CD14-positive monocyte (primary cell): ENCODE data around the gene RPL10. TPM values are rescaled to one million over a fixed set of nuclear protein-coding genes. Genes with fewer than 3 reads are reported as not detected.

Source experiments
- DNase-seq, 3 donors: peaks; one replicate each; pipeline ENCODE4 v3.0.0-alpha.2; 2011 to 2022
- H2AFZ ChIP-seq: 2 replicates; pipeline ENCODE4 v1.6.0; 2012; ENCODE audit warnings: mild to moderate bottlenecking, low read depth, low read length, inconsistent platforms; ENCODE audit not compliant: insufficient read depth, poor library complexity, severe bottlenecking
- H3K27ac ChIP-seq, 2 donors: 1 replicate in 1 of 2; 2 replicates in 1 of 2; pipeline ENCODE4 v1.5.1; 2012 to 2013; ENCODE audit warnings: low read length in 2 of 2, control low read depth in 1 of 2, inconsistent platforms in 1 of 2, low read depth in 1 of 2, mild to moderate bottlenecking in 1 of 2
- H3K27me3 ChIP-seq, 2 donors: one replicate each; pipeline versions ENCODE4 v1.6.0 to v1.6.1; 2011 to 2013; ENCODE audit warnings: low read length in 2 of 2; ENCODE audit not compliant: control insufficient read depth in 2 of 2, insufficient read depth in 2 of 2
- H3K36me3 ChIP-seq, 2 donors: replicated peaks in 1 of 2; 1 replicate in 1 of 2; 2 replicates in 1 of 2; pipeline versions ENCODE4 v1.5.1 to v1.6.1; 2012 to 2013; ENCODE audit warnings: low read length in 2 of 2, control low read depth in 1 of 2, inconsistent platforms in 1 of 2, mild to moderate bottlenecking in 1 of 2; ENCODE audit not compliant: insufficient read depth in 2 of 2, control insufficient read depth in 1 of 2
- H3K4me1 ChIP-seq, 2 donors: 1 replicate in 1 of 2; 2 replicates in 1 of 2; pipeline versions ENCODE4 v1.5.1 to v1.6.1; 2012 to 2013; ENCODE audit warnings: low read length in 2 of 2, control low read depth in 1 of 2, inconsistent platforms in 1 of 2, mild to moderate bottlenecking in 1 of 2, moderate library complexity in 1 of 2; ENCODE audit not compliant: insufficient read depth in 2 of 2, control insufficient read depth in 1 of 2
- H3K4me2 ChIP-seq: replicated peaks from 2 replicates; pipeline ENCODE3; 2012; ENCODE audit warnings: low read length, moderate library complexity, mild to moderate bottlenecking; ENCODE audit not compliant: poor library complexity, severe bottlenecking; ENCODE audit errors: extremely low read depth
- H3K4me3 ChIP-seq, 3 experiments: fragments of 200-600 bp in 1 of 3; sonication (generic) in 1 of 3; replicated peaks in 1 of 3; 1 replicate in 2 of 3; 2 replicates in 1 of 3; pipeline ENCODE4 v1.5.1; 2011 to 2013; ENCODE audit warnings: low read length in 3 of 3, mild to moderate bottlenecking in 3 of 3, control low read depth in 2 of 3, low read depth in 2 of 3, inconsistent platforms in 1 of 3, moderate library complexity in 1 of 3
- H3K79me2 ChIP-seq: 2 replicates; pipeline ENCODE4 v1.6.0; 2012; ENCODE audit warnings: mild to moderate bottlenecking, control low read depth, inconsistent platforms, low read length, moderate library complexity; ENCODE audit not compliant: insufficient read depth
- H3K9ac ChIP-seq: 2 replicates; pipeline ENCODE4 v1.6.0; 2017; ENCODE audit warnings: low read length, mild to moderate bottlenecking; ENCODE audit not compliant: insufficient read depth, poor library complexity, severe bottlenecking
- H3K9me3 ChIP-seq, 2 donors: replicated peaks in 1 of 2; 1 replicate in 1 of 2; 2 replicates in 1 of 2; pipeline versions ENCODE4 v1.5.1 to v1.6.1; 2012 to 2013; ENCODE audit warnings: low read length in 2 of 2, control low read depth in 1 of 2; ENCODE audit not compliant: control insufficient read depth in 1 of 2, insufficient read depth in 1 of 2
- H4K20me1 ChIP-seq: 2 replicates; pipeline ENCODE4 v1.6.0; 2012; ENCODE audit warnings: mild to moderate bottlenecking, low read length, control low read depth, moderate library complexity; ENCODE audit not compliant: insufficient read depth
- H3K27ac Mint-ChIP-seq, 7 donors: one replicate each; pipeline ENCODE4 v1.8.0; 2020; ENCODE audit warnings: mild to moderate bottlenecking in 7 of 7, mixed read lengths in 7 of 7, moderate library complexity in 6 of 7, inconsistent platforms in 2 of 7
- H3K27me3 Mint-ChIP-seq, 3 donors: one replicate each; pipeline ENCODE4 v1.8.0; 2021 to 2022; ENCODE audit warnings: low read depth in 3 of 3, mild to moderate bottlenecking in 3 of 3, mixed read lengths in 3 of 3, moderate library complexity in 3 of 3, inconsistent platforms in 1 of 3
- H3K36me3 Mint-ChIP-seq, 2 donors: one replicate each; pipeline ENCODE4 v1.8.0; 2020; ENCODE audit warnings: mixed read lengths in 2 of 2, inconsistent platforms in 1 of 2, mild to moderate bottlenecking in 1 of 2
- H3K4me1 Mint-ChIP-seq: one replicate; pipeline ENCODE4 v1.8.0; 2020; ENCODE audit warnings: mild to moderate bottlenecking, mixed read lengths
- H3K4me3 Mint-ChIP-seq, 2 donors: one replicate each; pipeline ENCODE4 v1.8.0; 2020; ENCODE audit warnings: mild to moderate bottlenecking in 2 of 2, mixed read lengths in 2 of 2, moderate library complexity in 1 of 2
- H3K9me3 Mint-ChIP-seq, 7 donors: one replicate each; pipeline ENCODE4 v1.8.0; 2020 to 2022; ENCODE audit warnings: mixed read lengths in 7 of 7, mild to moderate bottlenecking in 6 of 7, moderate library complexity in 6 of 7, inconsistent platforms in 2 of 7
- CTCF ChIP-seq: fragments of 200-600 bp; IDR thresholded peaks from one replicate; pipeline ENCODE4 v1.8.0; 2022; ENCODE audit warnings: antibody characterized with exemption, mild to moderate bottlenecking
- WGBS: methylation state at CpG from one replicate; pipeline ENCODE4 v1.1.5; 2013; ENCODE audit warnings: missing lambda C conversion rate; ENCODE audit not compliant: insufficient coverage; 5-methylcytosine and 5-hydroxymethylcytosine counted together
- intact Hi-C, 2 donors: fragments of 100-400 bp; cut with micrococcal nuclease; formaldehyde crosslinking; loops; one replicate each; pipeline versions ENCODE4 v1.15.0 to v1.15.1; 2023
- polyA plus RNA-seq, 3 donors: library from polyadenylated mRNA; depleted of rRNA in 1 of 3; unstranded in 2 of 3; stranded (reverse) in 1 of 3; fragments of 300-500 nt in 2 of 3; fragments of >200 nt in 1 of 3; fragmentation: Illumina TruSeq in 2 of 3; gene quantifications; 1 replicate in 2 of 3; 2 replicates in 1 of 3; pipeline ENCODE4 v1.2.3, GENCODE V29; 2012 to 2021

RPL10 gene
- polyA plus RNA-seq, 3 donors, result 1,536 to 5,639 (median 1,724) TPM

- peaks cover 54 to 68% of the 10 kb centered on the region in 2 donors for H3K36me3 Mint-ChIP-seq
- Histone ChIP-seq H3K36me3 (peaks cover 49 to 53% of the 10 kb centered on the region in 2 donors), H3K9ac (peak overlapping the region; percentile 69), H3K79me2 (peaks cover 18% of the 10 kb centered on the region), H3K4me2 (peak overlapping the region; percentile 80), H3K9me3 (no peaks in the 10 kb centered on the region), H3K4me1 (peaks cover 15 to 20% of the 10 kb centered on the region in 2 donors), H3K27me3 (no peaks in the 10 kb centered on the region), H3K27ac (peak overlapping the region in 1 of 2 donors; percentile 75), H2AFZ (no peak overlapping the region), H4K20me1 (peaks cover 17% of the 10 kb centered on the region), H3K4me3 (peak overlapping the region; percentile 39 to 71 (median 46))
- peaks cover 0 to 6% (median 0%) of the 10 kb centered on the region in 7 donors for H3K9me3 Mint-ChIP-seq
- H3K4me3 Mint-ChIP-seq, result peak overlapping the region; percentile 50 to 51
- no peak for TF ChIP-seq CTCF
- intact Hi-C loops, result loop anchor here in 1 of 2 donors (5.0 kb wide), 1 partner anchor 32 kb away; the partner anchor contains the start of gene LAGE3
- H3K4me1 Mint-ChIP-seq, result peaks cover 10% of the 10 kb centered on the region
- H3K27ac Mint-ChIP-seq, result peak overlapping the region in 6 of 7 donors; percentile 15 to 40 (median 32)
- no peak for DNase-seq
- peaks cover 0 to 13% (median 0%) of the 10 kb centered on the region in 3 donors for H3K27me3 Mint-ChIP-seq
- WGBS, result 67% methylated on average over 4 of the region's 13 CpGs
Measured at GRCh38 chrX:154444755-154445246, 46.6 kb downstream of the RPL10 start.

GRCh38 chrX:154445776-154446175 is 47.6 kb downstream of the RPL10 start:
- Mint-ChIP-seq H3K27me3 (peaks cover 0 to 13% (median 0%) of the 10 kb centered on the region in 3 donors), H3K4me3 (peak overlapping the region in 1 of 2 donors; percentile 9), H3K9me3 (peaks cover 0 to 6% (median 0%) of the 10 kb centered on the region in 7 donors), H3K36me3 (peaks cover 55 to 67% of the 10 kb centered on the region in 2 donors), H3K27ac (peak overlapping the region in 1 of 7 donors; percentile 45), H3K4me1 (peaks cover 10% of the 10 kb centered on the region)
- Histone ChIP-seq H2AFZ (no peak overlapping the region), H3K36me3 (peaks cover 49 to 54% of the 10 kb centered on the region in 2 donors), H3K4me1 (peaks cover 15 to 20% of the 10 kb centered on the region in 2 donors), H3K9ac (no peak overlapping the region), H3K4me3 (no peak overlapping the region), H3K9me3 (no peaks in the 10 kb centered on the region), H3K4me2 (no peak overlapping the region), H3K27ac (no peak overlapping the region), H4K20me1 (peaks cover 9% of the 10 kb centered on the region), H3K79me2 (peaks cover 10% of the 10 kb centered on the region), H3K27me3 (no peaks in the 10 kb centered on the region)
- intact Hi-C loops, result no loop called here
- 100% methylated on average over 6 of the region's 16 CpGs for WGBS
- TF ChIP-seq CTCF, result no peak
- no peak for DNase-seq
